Dendritic cell treated with granulocyte-macrophage colony-stimulating factor and Interleukin-4, amounts not matched to agents 40 ng/mL and 50 ng/mL, for 4 days (primary cell): ENCODE results near the gene STOML1.
A peak's percentile ranks its signal among the peaks of the same experiment; 100 is the strongest.

Source experiments
- H3K27ac Mint-ChIP-seq: one replicate; pipeline ENCODE4 v1.8.0; 2022; ENCODE audit warnings: mild to moderate bottlenecking, mixed read lengths
- H3K27me3 Mint-ChIP-seq: one replicate; pipeline ENCODE4 v1.8.0; 2022; ENCODE audit warnings: mild to moderate bottlenecking, mixed read lengths
- H3K36me3 Mint-ChIP-seq: one replicate; pipeline ENCODE4 v1.8.0; 2022; ENCODE audit warnings: low read depth, mixed read lengths
- H3K4me1 Mint-ChIP-seq: one replicate; pipeline ENCODE4 v1.8.0; 2022; ENCODE audit warnings: low read depth, mixed read lengths
- H3K4me3 Mint-ChIP-seq: one replicate; pipeline ENCODE4 v1.8.0; 2022; ENCODE audit warnings: mild to moderate bottlenecking, moderate library complexity, mixed read lengths
- H3K9me3 Mint-ChIP-seq: one replicate; pipeline ENCODE4 v1.8.0; 2022; ENCODE audit warnings: mixed read lengths
- intact Hi-C: fragments of 100-400 bp; cut with micrococcal nuclease; formaldehyde crosslinking; loops from one replicate; pipeline ENCODE4 v1.15.0; 2022

Gene STOML1

GRCh38 chr15:73991726-73992593 is at the start of gene STOML1:
Gene STOML1, minus strand, starts transcription at chr15:73992295. Its CDS starts 72 bp downstream, at chr15:73992223.
- H3K9me3 Mint-ChIP-seq, result no peaks in the 10 kb centered on the region
- intact Hi-C loops, result no loop called here
- H3K27ac Mint-ChIP-seq, result peak within 1 kb of the TSS; percentile 83
- peak within 1 kb of the TSS; percentile 90 for H3K4me3 Mint-ChIP-seq
- H3K27me3 Mint-ChIP-seq, result no peaks in the 10 kb centered on the region
- peaks cover 48% of the 10 kb centered on the region for H3K4me1 Mint-ChIP-seq
- peaks cover 14% of the 10 kb centered on the region for H3K36me3 Mint-ChIP-seq

GRCh38 chr15:74041311-74041756 is 49.2 kb upstream of the STOML1 start:
- H3K4me3 Mint-ChIP-seq, result no peak overlapping the region
- no peaks in the 10 kb centered on the region for H3K9me3 Mint-ChIP-seq
- H3K27me3 Mint-ChIP-seq, result no peaks in the 10 kb centered on the region
- H3K4me1 Mint-ChIP-seq, result no peaks in the 10 kb centered on the region
- H3K36me3 Mint-ChIP-seq, result peaks cover 73% of the 10 kb centered on the region
- intact Hi-C loops, result no loop called here
- no peak overlapping the region for H3K27ac Mint-ChIP-seq

GRCh38 chr15:74040109-74040850 is 48.2 kb upstream of the STOML1 start:
- Mint-ChIP-seq H3K9me3 (no peaks in the 10 kb centered on the region), H3K4me1 (no peaks in the 10 kb centered on the region), H3K4me3 (no peak overlapping the region), H3K27ac (no peak overlapping the region), H3K27me3 (no peaks in the 10 kb centered on the region), H3K36me3 (peaks cover 79% of the 10 kb centered on the region)
- intact Hi-C loops, result no loop called here

- Mint-ChIP-seq H3K4me3 (no peak overlapping the region), H3K9me3 (no peaks in the 10 kb centered on the region), H3K27me3 (no peaks in the 10 kb centered on the region), H3K4me1 (no peaks in the 10 kb centered on the region), H3K27ac (no peak overlapping the region), H3K36me3 (peaks cover 83% of the 10 kb centered on the region)
- intact Hi-C loops, result no loop called here
Observed at GRCh38 chr15:74039656-74040010, 47.5 kb upstream of the STOML1 start.

- Mint-ChIP-seq H3K27ac (no peak overlapping the region), H3K9me3 (no peaks in the 10 kb centered on the region), H3K36me3 (peaks cover 83% of the 10 kb centered on the region), H3K27me3 (no peaks in the 10 kb centered on the region), H3K4me1 (no peaks in the 10 kb centered on the region), H3K4me3 (no peak overlapping the region)
- intact Hi-C loops, result no loop called here
Observed at GRCh38 chr15:74038707-74039655, 46.9 kb upstream of the STOML1 start.

- Mint-ChIP-seq H3K4me1 (peaks cover 7% of the 10 kb centered on the region), H3K27ac (no peak overlapping the region), H3K27me3 (no peaks in the 10 kb centered on the region), H3K36me3 (peaks cover 83% of the 10 kb centered on the region), H3K4me3 (no peak overlapping the region), H3K9me3 (no peaks in the 10 kb centered on the region)
- intact Hi-C loops, result no loop called here
Observed at GRCh38 chr15:74037171-74038117, 45.3 kb upstream of the STOML1 start.

GRCh38 chr15:74036271-74037170 is 44.4 kb upstream of the STOML1 start:
- Mint-ChIP-seq H3K36me3 (peaks cover 81% of the 10 kb centered on the region), H3K27me3 (no peaks in the 10 kb centered on the region), H3K4me3 (no peak overlapping the region), H3K9me3 (no peaks in the 10 kb centered on the region), H3K4me1 (peaks cover 13% of the 10 kb centered on the region), H3K27ac (no peak overlapping the region)
- intact Hi-C loops, result no loop called here

GRCh38 chr15:74035121-74036017 is 43.3 kb upstream of the STOML1 start:
- Mint-ChIP-seq H3K27ac (no peak overlapping the region), H3K9me3 (no peaks in the 10 kb centered on the region), H3K27me3 (no peaks in the 10 kb centered on the region), H3K36me3 (peaks cover 82% of the 10 kb centered on the region), H3K4me1 (peaks cover 13% of the 10 kb centered on the region), H3K4me3 (no peak overlapping the region)
- intact Hi-C loops, result no loop called here

GRCh38 chr15:74034206-74034755 is 42.2 kb upstream of the STOML1 start:
- Mint-ChIP-seq H3K27me3 (no peaks in the 10 kb centered on the region), H3K36me3 (peaks cover 93% of the 10 kb centered on the region), H3K27ac (no peak overlapping the region), H3K4me1 (peaks cover 13% of the 10 kb centered on the region), H3K9me3 (no peaks in the 10 kb centered on the region), H3K4me3 (no peak overlapping the region)
- intact Hi-C loops, result no loop called here

GRCh38 chr15:74032606-74033561 is 40.8 kb upstream of the STOML1 start:
- Mint-ChIP-seq H3K4me1 (peaks cover 13% of the 10 kb centered on the region), H3K27ac (peak overlapping the region; percentile 62), H3K9me3 (no peaks in the 10 kb centered on the region), H3K4me3 (no peak overlapping the region), H3K27me3 (no peaks in the 10 kb centered on the region), H3K36me3 (peaks cover 94% of the 10 kb centered on the region)
- intact Hi-C loops, result no loop called here
